ENCODE data around the gene NBPF1. TPM values are rescaled to one million over a fixed set of nuclear protein-coding genes. Genes with fewer than 3 reads are reported as not detected.
"Not testable (repeated sequence)": the region's sequence is repeated elsewhere in the genome, so short reads cannot be mapped to it uniquely, and the experiment has no call there.

NBPF1 gene
- total and polyA plus RNA-seq, 2 experiments from 2014 or later: 18.6 to 21.2 TPM

DNA sequence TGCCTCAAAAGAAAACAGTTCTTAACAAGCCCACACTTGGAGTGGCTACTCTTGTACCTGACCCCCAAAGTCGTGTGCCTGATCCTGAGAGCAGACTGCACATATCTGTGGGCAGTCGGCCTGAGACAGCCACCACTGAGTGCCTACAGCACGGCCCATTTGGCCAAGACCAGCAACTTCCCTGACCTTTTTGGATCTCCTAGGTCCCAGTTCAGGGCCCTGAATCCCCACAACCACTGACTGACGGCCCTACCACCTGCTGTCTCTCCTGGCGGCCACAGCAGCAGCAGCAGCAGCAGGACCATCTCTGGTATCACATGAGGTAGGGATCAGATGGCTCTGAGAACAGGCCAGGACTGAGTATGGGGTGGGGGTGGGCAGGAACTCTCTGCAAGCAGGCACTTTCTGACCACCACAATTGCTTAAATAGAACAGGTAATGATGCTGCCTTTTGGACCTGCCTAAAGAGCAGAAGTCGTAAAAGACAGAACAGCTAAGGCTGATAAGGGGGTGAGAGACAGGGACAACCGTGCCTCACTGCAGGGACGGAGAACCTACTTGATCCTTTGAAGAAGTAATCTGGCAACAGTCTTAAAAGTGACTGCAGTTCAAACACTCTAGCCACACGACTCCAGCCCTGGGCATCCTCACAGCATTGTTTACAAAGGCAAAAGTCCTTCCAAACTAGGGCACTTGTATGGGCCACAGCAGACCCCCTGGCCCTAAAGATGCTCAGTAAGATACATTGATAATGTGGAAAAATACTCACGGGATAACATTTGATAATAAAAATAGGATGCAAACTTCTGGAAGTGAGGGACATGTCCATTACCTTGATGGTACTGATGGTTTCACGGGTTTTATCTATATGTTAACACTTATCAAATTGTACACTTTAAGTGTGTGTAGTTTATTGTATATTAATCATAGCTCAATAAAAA, 26.0 kb upstream of the NBPF1 start:
- peaks cover 73% of the 10 kb centered on the region for H3K79me2 ChIP-seq (ENCODE audit: insufficient read depth)
- WGBS, 2 experiments (ENCODE audit: low coverage in 1 of 2, low lambda C conversion rate in 2 of 2, missing lambda C conversion rate in 2 of 2): 58 to 65% methylated on average over 11 of the region's 11 CpGs

DNA sequence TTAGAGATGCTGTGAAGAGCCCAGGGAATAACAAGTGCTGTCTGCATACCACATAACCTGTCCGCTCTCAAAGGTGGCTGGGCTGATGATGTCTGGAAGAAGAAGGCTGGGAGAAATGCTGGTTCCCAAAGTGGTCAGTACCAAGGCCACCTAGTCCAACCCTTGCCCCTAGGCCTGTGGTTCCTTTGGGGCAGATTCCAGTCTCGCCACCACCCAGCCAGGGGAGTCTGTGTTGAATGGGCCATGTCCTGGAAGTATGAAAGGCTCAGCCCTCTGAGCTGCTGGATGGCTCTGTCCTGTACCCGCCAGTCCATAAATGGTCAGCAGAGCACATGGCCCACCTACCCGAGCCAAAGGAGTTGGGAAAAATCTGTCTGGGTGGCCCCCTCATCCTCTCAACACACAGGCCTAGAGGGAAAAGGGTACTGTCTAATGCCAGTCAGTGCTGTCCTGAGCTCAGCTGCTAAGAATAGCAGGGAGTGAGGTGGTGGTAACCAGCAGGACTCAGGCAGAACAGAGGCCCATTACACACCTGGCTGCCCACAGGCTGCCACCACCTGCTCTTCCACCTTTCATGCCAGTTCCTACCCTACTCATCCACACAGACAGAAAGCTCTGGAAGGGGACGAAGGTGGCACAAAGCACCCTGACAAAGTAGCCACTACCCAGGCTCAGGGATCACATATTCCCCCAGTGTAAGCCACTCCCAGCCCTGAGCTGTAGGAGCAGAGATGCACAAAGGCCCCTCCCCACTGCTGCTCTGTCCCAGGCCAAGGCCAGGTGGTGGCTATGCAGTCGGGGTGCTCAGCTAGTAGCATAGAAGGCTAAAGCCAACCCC, 24.8 kb upstream of the NBPF1 start:
- H3K9me2 ChIP-seq (ENCODE audit: insufficient read depth); H3K4me3 ChIP-seq; H3K4me2 ChIP-seq (ENCODE audit: unreplicated experiment); H3K9me3 ChIP-seq (ENCODE audit: low read depth); H3K27ac ChIP-seq; H3K9ac ChIP-seq; in situ Hi-C loops (cut with MboI); H3K4me1 ChIP-seq (ENCODE audit: insufficient read depth); H3K27me3 ChIP-seq (replicated peaks; ENCODE audit: insufficient read depth); H3F3A ChIP-seq (ENCODE audit: insufficient read depth); H3K36me3 ChIP-seq (ENCODE audit: low read depth); DNase-seq; H2AFZ ChIP-seq; H4K20me1 ChIP-seq (ENCODE audit: insufficient read depth): not testable (repeated sequence)
- H3K79me2 ChIP-seq (ENCODE audit: insufficient read depth): peaks cover 61% of the 10 kb centered on the region
- WGBS, 2 experiments (ENCODE audit: low coverage in 1 of 2, low lambda C conversion rate in 2 of 2, missing lambda C conversion rate in 2 of 2): 84 to 88% methylated on average over 6 of the region's 6 CpGs

More for the DNA sequence above, 26.0 kb upstream of the NBPF1 start:
- H3K27ac ChIP-seq; H4K20me1 ChIP-seq (ENCODE audit: insufficient read depth); H3K9me3 ChIP-seq (ENCODE audit: low read depth); DNase-seq; H3K4me3 ChIP-seq; H2AFZ ChIP-seq; H3F3A ChIP-seq (ENCODE audit: insufficient read depth); in situ Hi-C loops (cut with MboI); H3K4me2 ChIP-seq (ENCODE audit: unreplicated experiment); H3K9me2 ChIP-seq (ENCODE audit: insufficient read depth); H3K36me3 ChIP-seq (ENCODE audit: low read depth); H3K4me1 ChIP-seq (ENCODE audit: insufficient read depth); H3K27me3 ChIP-seq (replicated peaks; ENCODE audit: insufficient read depth): not testable (repeated sequence)
- 0 out of 2 replicates have a peak overlapping the region, but pooled peaks have one; percentile 6 for H3K9ac ChIP-seq

DNA sequence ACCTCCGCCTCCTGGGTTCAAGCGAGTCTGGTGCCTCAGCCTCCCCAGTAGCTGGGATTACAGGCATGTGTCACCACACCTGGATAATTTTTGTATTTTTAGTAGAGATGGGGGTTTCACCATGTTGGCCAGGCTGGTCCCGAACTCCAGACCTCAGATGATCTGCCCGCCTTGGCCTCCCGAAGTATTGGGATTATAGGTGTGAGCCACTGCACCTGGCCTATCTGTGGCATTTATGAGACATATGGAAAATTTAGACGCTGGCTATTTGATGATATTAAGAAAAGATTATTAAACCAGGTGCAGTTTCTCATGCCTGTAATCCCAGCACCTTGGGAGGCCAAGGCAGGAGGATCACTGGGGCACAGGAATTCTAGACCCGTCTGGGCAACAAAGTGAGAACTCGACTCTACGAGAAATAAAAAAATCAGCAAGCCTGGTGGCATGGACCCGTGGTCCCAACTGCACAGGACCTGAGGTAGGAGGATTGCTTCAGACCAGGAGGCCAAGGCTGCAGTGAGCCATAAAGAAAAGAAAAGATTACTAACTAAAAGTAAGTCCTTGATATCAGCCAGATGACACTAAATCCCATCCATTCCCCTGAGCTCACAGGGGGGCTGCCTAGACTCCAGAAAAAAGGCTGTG, 23.3 kb upstream of the NBPF1 start:
- H3F3A ChIP-seq (ENCODE audit: insufficient read depth); H3K4me1 ChIP-seq (ENCODE audit: insufficient read depth); H3K9me3 ChIP-seq (ENCODE audit: low read depth); H3K27me3 ChIP-seq (replicated peaks; ENCODE audit: insufficient read depth); in situ Hi-C loops (cut with MboI); H2AFZ ChIP-seq; H3K4me2 ChIP-seq (ENCODE audit: unreplicated experiment); H3K27ac ChIP-seq; H3K36me3 ChIP-seq (ENCODE audit: low read depth); H3K4me3 ChIP-seq; DNase-seq; H4K20me1 ChIP-seq (ENCODE audit: insufficient read depth); H3K9ac ChIP-seq; H3K9me2 ChIP-seq (ENCODE audit: insufficient read depth): not testable (repeated sequence)
- peaks cover 49% of the 10 kb centered on the region for H3K79me2 ChIP-seq (ENCODE audit: insufficient read depth)
- 90 to 92% methylated on average over 10 of the region's 10 CpGs for WGBS, 2 experiments (ENCODE audit: low coverage in 1 of 2, low lambda C conversion rate in 2 of 2, missing lambda C conversion rate in 2 of 2)

DNA sequence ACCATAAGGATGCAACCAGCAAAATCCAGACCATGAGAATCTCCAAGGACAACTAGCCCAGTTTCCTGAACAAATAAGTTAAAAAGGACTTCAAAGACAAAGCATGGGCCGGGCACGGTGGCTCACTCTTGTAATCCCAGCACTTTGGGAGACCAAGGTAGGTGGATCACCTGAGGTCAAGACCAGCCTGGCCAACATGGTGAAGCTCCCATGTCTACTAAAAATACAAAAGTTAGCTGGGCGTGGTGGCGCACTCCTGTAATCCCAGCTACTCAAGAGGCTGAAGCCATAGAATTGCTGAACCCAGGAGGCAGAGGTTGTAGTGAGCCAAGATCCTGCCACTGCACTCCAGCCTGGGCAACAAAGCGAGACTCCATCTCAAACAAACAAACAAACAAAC, 22.6 kb upstream of the NBPF1 start:
- peaks cover 42% of the 10 kb centered on the region for H3K79me2 ChIP-seq (ENCODE audit: insufficient read depth)
- in situ Hi-C loops (cut with MboI); H3F3A ChIP-seq (ENCODE audit: insufficient read depth); H3K4me1 ChIP-seq (ENCODE audit: insufficient read depth); DNase-seq; H3K9me2 ChIP-seq (ENCODE audit: insufficient read depth); H3K27me3 ChIP-seq (replicated peaks; ENCODE audit: insufficient read depth); H2AFZ ChIP-seq; H3K27ac ChIP-seq; H3K4me2 ChIP-seq (ENCODE audit: unreplicated experiment); H3K4me3 ChIP-seq; H3K9me3 ChIP-seq (ENCODE audit: low read depth); H3K9ac ChIP-seq; H3K36me3 ChIP-seq (ENCODE audit: low read depth); H4K20me1 ChIP-seq (ENCODE audit: insufficient read depth): not testable (repeated sequence)
- WGBS, 2 experiments (ENCODE audit: low coverage in 1 of 2, low lambda C conversion rate in 2 of 2, missing lambda C conversion rate in 2 of 2): 93 to 97% methylated on average over 5 of the region's 5 CpGs

DNA sequence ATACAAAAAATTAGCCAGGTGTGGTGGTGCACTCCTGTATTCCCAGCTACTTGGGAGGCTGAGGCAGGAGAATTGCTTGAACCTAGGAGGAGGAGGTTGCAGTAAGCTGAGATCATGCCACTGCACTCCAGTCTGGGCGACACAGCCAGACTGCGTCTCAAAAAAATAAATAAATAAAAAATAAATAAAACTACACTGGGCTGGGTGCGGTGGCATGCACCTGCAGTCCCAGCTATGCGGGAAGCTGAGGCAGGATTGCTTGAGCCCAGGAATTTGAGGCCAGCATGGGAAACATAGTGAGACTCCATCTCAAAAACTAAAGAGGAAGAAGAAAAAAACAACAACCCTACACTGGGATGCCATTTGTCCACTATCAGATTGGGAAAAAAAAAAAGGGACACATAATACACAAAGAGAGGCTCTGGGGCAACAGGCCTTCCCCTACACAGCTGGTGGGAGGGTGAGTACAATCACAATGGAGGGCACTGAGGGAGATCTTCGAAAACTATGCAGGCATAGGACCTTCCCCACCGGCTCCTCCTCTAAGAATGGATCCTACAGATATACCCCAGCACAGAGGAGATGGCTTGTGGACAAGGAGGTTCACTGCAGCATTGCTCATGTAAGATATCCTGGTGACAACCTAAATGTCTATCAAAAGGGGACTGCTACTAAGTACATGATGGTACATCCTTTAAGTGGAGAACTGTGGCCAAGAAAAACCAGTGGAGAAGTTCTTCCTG, 20.3 kb upstream of the NBPF1 start:
- H3K9ac ChIP-seq; DNase-seq; H3K27me3 ChIP-seq (replicated peaks; ENCODE audit: insufficient read depth); H3K27ac ChIP-seq; H3K4me3 ChIP-seq; H4K20me1 ChIP-seq (ENCODE audit: insufficient read depth); H3K9me3 ChIP-seq (ENCODE audit: low read depth); H3K4me2 ChIP-seq (ENCODE audit: unreplicated experiment); H2AFZ ChIP-seq; H3K36me3 ChIP-seq (ENCODE audit: low read depth); in situ Hi-C loops (cut with MboI); H3F3A ChIP-seq (ENCODE audit: insufficient read depth); H3K4me1 ChIP-seq (ENCODE audit: insufficient read depth); H3K9me2 ChIP-seq (ENCODE audit: insufficient read depth): not testable (repeated sequence)
- peaks cover 21% of the 10 kb centered on the region for H3K79me2 ChIP-seq (ENCODE audit: insufficient read depth)
- 94% methylated on average over 6 of the region's 6 CpGs for WGBS, 2 experiments (ENCODE audit: low coverage in 1 of 2, low lambda C conversion rate in 2 of 2, missing lambda C conversion rate in 2 of 2)

DNA sequence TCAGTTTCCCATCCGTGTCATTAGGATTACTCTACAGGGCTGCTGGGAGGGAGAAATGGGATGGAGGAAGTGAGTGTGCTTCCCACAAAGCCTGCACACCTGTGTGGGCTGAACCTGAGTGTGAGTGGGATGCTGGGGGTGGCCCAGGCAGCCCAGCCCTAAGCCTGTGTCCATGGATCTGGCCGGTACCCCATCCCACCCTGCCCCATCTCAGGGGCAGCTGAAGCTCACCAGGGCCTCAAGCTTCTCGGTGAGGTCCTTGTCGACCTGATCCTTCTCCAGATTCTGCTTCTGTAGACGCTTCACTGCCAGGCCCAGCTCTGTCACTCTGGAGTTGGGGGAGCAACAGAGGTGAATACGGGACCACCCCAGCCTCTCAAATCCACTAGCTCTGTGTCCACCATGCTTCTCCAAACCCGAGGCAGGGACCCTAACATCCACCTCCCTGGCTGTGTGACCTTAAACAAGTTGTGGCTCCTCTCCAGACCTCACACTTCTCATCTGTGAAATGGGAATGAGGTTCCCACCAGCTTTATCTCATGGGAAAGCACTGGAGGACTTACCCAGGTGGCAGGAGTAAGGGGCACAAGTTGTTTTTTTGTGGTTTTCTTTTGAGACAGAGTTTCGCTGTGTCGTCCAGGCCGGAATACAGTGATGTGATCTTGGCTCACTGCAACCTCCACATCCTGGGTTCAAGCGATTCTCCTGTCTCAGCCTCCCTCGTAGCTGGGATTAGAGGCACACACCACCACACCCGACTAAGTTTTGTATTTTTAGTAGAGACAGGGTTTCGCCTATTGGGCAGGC, 18.9 kb upstream of the NBPF1 start:
- H4K20me1 ChIP-seq (ENCODE audit: insufficient read depth); H3K27ac ChIP-seq; H3K4me2 ChIP-seq (ENCODE audit: unreplicated experiment); H3K27me3 ChIP-seq (replicated peaks; ENCODE audit: insufficient read depth); H3K4me1 ChIP-seq (ENCODE audit: insufficient read depth); DNase-seq; H3K36me3 ChIP-seq (ENCODE audit: low read depth); H3K9me3 ChIP-seq (ENCODE audit: low read depth); in situ Hi-C loops (cut with MboI); H3F3A ChIP-seq (ENCODE audit: insufficient read depth); H2AFZ ChIP-seq; H3K9ac ChIP-seq; H3K9me2 ChIP-seq (ENCODE audit: insufficient read depth); H3K4me3 ChIP-seq: not testable (repeated sequence)
- H3K79me2 ChIP-seq (ENCODE audit: insufficient read depth): peaks cover 20% of the 10 kb centered on the region
- 89 to 92% methylated on average over 14 of the region's 14 CpGs for WGBS, 2 experiments (ENCODE audit: low coverage in 1 of 2, low lambda C conversion rate in 2 of 2, missing lambda C conversion rate in 2 of 2)
